SK-N-MC (cell line): Measurements from ENCODE around the gene SPOUT1.

ENCODE experiments used
- DNase-seq: peaks from one replicate; pipeline ENCODE4 v3.0.0-alpha.2; 2011; ENCODE audit warnings: low read depth, low spot score
- H3K27ac ChIP-seq: fragments of 200-600 bp; sonication (generic); 2 replicates; pipeline ENCODE4 v1.5.1; 2016; ENCODE audit warnings: mixed run types
- H3K36me3 ChIP-seq: fragments of 200-600 bp; sonication (generic); 2 replicates; pipeline ENCODE4 v1.6.1; 2017; ENCODE audit warnings: antibody characterized with exemption, low read length, mixed read lengths; ENCODE audit not compliant: insufficient read depth
- H3K4me3 ChIP-seq: fragments of 200-600 bp; sonication (generic); 2 replicates; pipeline ENCODE4 v1.5.1; 2016
- H3K9ac ChIP-seq: fragments of 200-600 bp; sonication (generic); 2 replicates; pipeline ENCODE4 v1.8.0; 2017; ENCODE audit warnings: mixed run types, mixed read lengths; ENCODE audit not compliant: insufficient read length
- H3K9me3 ChIP-seq: fragments of 200-600 bp; sonication (generic); 2 replicates; pipeline ENCODE4 v1.6.1; 2017; ENCODE audit warnings: low read depth, mild to moderate bottlenecking, antibody characterized with exemption, low read length, moderate library complexity, mixed read lengths
- EZH2 ChIP-seq: fragments of 200-600 bp; sonication (generic); IDR thresholded peaks from one replicate; pipeline ENCODE4 v1.6.1; 2017; ENCODE audit warnings: antibody characterized with exemption
- FOXP2 ChIP-seq: optimal IDR thresholded peaks from 2 replicates; pipeline ENCODE3; 2011; ENCODE audit warnings: mild to moderate bottlenecking, moderate library complexity; ENCODE audit not compliant: insufficient read depth; ENCODE audit errors: extremely low read length, control extremely low read depth
- POLR2AphosphoS5 ChIP-seq: IDR thresholded peaks from 2 replicates; pipeline ENCODE4 v1.6.1; 2012; ENCODE audit warnings: mild to moderate bottlenecking, low read depth, low read length, borderline replicate concordance

Gene SPOUT1

DNA sequence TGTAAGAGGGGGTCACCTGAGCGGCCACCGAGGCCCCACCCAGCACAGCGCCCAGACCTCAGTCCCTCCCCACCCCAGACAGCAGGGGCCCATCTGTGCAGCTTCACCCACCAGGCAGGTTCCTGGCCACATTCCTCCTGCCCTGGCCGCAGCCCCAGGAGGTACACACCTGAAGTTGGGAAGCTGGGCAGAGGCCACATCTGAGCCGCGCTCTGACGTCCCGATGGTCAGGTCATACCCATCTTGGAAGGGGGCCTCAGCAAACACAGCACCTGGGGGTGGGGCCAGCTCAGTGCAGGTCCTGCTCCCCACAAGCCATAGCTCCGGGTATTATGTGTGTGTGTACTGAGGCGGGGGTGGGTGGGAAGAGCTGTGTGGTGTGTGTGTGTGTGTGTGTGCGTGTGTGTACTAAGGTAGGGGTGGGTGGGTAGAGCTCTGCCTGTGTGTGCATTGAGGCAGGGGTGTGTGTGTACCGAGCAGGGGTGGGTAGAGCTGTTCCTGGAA lies 5.6 kb downstream of the SPOUT1 start:
- no peaks in the 10 kb centered on the region for H3K9me3 ChIP-seq
- no peak overlapping the region for H3K27ac ChIP-seq
- no peak overlapping the region for H3K9ac ChIP-seq
- DNase-seq: no peak
- H3K36me3 ChIP-seq: peaks cover 51% of the 10 kb centered on the region; the same call in 1 of the 2 replicates
- H3K4me3 ChIP-seq: no peak overlapping the region
- no peak for TF ChIP-seq FOXP2
- TF ChIP-seq POLR2AphosphoS5: no peak
- TF ChIP-seq EZH2: no peak

DNA sequence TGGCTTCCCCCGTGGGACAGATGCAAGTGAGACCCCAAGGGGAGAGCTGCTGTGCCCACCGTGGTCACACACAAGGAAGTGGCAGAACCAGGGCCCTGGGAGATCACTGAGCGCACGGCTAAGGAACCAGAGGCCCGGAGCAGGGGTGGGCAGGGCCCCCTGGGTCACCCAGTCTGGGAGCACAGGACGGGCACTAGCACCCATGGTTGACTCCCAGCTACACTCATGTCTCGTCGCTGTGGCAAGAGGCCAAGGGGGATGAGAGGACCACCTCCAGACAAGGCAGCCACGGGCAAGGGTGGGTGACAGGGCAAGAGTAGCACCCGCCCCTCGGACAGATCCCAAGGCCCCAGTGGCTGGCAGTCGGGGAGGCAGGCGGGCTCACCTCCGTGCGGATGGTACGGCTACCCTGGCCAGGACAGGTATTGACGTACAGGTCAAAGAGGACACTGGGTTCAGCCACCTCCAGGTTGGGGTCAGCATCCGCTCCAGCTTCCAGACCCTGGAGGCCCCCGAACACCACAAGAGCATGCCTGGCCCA lies 6.2 kb downstream of the SPOUT1 start:
- Histone ChIP-seq H3K9ac (no peak overlapping the region), H3K9me3 (no peaks in the 10 kb centered on the region), H3K4me3 (no peak overlapping the region), H3K36me3 (peaks cover 49% of the 10 kb centered on the region; the same call in 1 of the 2 replicates), H3K27ac (no peak overlapping the region)
- DNase-seq: no peak
- no peak for TF ChIP-seq POLR2AphosphoS5
- no peak for TF ChIP-seq FOXP2
- TF ChIP-seq EZH2: no peak

GRCh38 chr9:128822407-128823042 lies 7.1 kb downstream of the SPOUT1 start:
- no peak for DNase-seq
- Histone ChIP-seq H3K9me3 (no peaks in the 10 kb centered on the region), H3K36me3 (peaks cover 41% of the 10 kb centered on the region; the same call in 1 of the 2 replicates), H3K4me3 (no peak overlapping the region), H3K27ac (no peak overlapping the region), H3K9ac (no peak overlapping the region)
- TF ChIP-seq POLR2AphosphoS5 (no peak), FOXP2 (no peak), EZH2 (no peak)

GRCh38 chr9:128821584-128822406 lies 7.8 kb downstream of the SPOUT1 start:
- no peak for TF ChIP-seq FOXP2
- 0 out of 2 replicates have a peak, but pooled peaks have one; percentile 11 for TF ChIP-seq POLR2AphosphoS5
- no peak overlapping the region for H3K4me3 ChIP-seq
- no peak overlapping the region for H3K27ac ChIP-seq
- no peak overlapping the region for H3K9ac ChIP-seq
- peaks cover 34% of the 10 kb centered on the region; the same call in 1 of the 2 replicates for H3K36me3 ChIP-seq
- H3K9me3 ChIP-seq: no peaks in the 10 kb centered on the region
- no peak for DNase-seq

- Histone ChIP-seq H3K36me3 (peaks cover 25% of the 10 kb centered on the region; the same call in 1 of the 2 replicates), H3K9ac (no peak overlapping the region), H3K9me3 (no peaks in the 10 kb centered on the region), H3K4me3 (no peak overlapping the region), H3K27ac (no peak overlapping the region)
- no peak for TF ChIP-seq POLR2AphosphoS5
- TF ChIP-seq EZH2: no peak
- TF ChIP-seq FOXP2: no peak
- DNase-seq: no peak
These were observed 8.7 kb downstream of the SPOUT1 start for GRCh38 chr9:128820665-128821583.

DNA sequence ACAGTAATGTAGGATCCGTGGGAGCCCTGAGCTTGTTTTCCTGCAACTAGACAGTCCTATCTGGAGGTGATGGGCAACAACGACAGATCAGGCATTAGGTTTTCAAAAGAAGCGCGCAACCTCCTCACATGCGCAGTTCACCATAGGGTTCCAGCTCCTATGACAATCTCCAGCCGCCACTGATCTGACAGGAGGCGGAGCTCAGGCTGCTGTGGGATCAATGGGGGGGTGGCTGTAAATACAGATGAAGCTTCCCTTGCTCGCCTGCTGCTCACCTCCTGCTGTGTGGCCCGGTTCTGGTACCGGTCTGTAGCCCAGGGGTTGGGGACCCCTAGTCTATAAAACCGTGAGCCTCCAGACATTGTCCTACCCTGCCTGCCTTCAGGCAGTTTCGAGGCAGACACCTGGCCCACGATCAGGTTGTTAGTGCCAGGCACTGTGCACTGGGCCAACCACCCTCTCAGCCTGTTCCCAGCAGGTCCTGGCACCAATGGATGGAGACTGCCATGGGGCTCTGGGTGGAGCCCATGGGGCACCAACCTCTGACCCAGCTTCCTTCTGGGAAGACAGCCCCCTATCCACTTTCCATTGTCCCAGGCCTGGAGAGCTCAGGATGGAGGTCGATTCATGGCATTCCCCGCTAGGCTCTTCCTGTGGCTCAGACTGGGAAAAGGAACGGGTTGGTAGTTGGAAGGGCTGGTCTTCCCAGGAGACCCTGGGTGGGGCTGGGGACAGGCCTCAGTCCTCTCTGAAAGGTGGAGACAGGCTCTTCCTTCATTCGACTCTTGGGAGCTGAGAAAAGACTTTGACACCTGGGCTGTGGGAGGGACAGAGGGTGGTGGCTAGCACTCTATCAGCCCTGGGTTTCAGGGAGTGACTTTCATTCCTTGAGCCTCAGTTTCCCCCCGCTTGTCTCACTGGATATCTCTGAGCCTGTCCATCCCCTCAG lies 9.6 kb downstream of the SPOUT1 start:
- no peak overlapping the region for H3K27ac ChIP-seq
- peak; percentile 44 for DNase-seq
- H3K9me3 ChIP-seq: no peaks in the 10 kb centered on the region
- H3K4me3 ChIP-seq: peak overlapping the region; percentile 76
- TF ChIP-seq EZH2: no peak
- no peak for TF ChIP-seq FOXP2
- no peak; the same call in 1 of the 2 replicates for TF ChIP-seq POLR2AphosphoS5
- no peak overlapping the region for H3K9ac ChIP-seq
- H3K36me3 ChIP-seq: peaks cover 18% of the 10 kb centered on the region; the same call in 1 of the 2 replicates
